SK-N-SH (cell line): ENCODE results near the gene ANKRD39. TPM values are rescaled to one million over a fixed set of nuclear protein-coding genes. Genes with fewer than 3 reads are reported as not detected.
A peak's percentile ranks its signal among the peaks of the same experiment; 100 is the strongest.

Source experiments
- CTCF ChIA-PET: fragments of 300-600, 350-600 bp; formaldehyde crosslinking; extraction: SDS; loops from one replicate; lab custom pipeline; 2021; lab: Yijun Ruan, JAX
- POLR2A ChIA-PET: fragments of 350-600 bp; sonication (Branson Sonifier 250); formaldehyde crosslinking; extraction: SDS; loops from one replicate; lab custom pipeline; 2020; ENCODE audit warnings: antibody characterized with exemption, inconsistent platforms; lab: Yijun Ruan, JAX
- DNase-seq: peaks from one replicate; pipeline ENCODE4 v3.0.0; 2012
- H2AFZ ChIP-seq: fragments of 200-600 bp; sonication (generic); 2 replicates; pipeline ENCODE4 v1.8.1; 2016; ENCODE audit warnings: antibody characterized with exemption, mild to moderate bottlenecking, low read depth
- H3F3A ChIP-seq: fragments of 200-600 bp; sonication (generic); replicated peaks from 2 replicates; pipeline ENCODE3; 2016; ENCODE audit warnings: antibody characterized with exemption, mild to moderate bottlenecking; ENCODE audit not compliant: insufficient read depth
- H3K27ac ChIP-seq, 2 experiments: fragments of 200-500 bp in 1 of 2; fragments of 200-600 bp in 1 of 2; sonication (Bioruptor generic) in 1 of 2; sonication (generic), shearing (Covaris generic) in 1 of 2; 2 replicates each; pipeline versions ENCODE4 v1.5.1 to v1.6.1; 2014 to 2016; ENCODE audit warnings: low read depth in 2 of 2, inconsistent platforms in 1 of 2, low read length in 1 of 2, mild to moderate bottlenecking in 1 of 2, mixed read lengths in 1 of 2
- H3K27me3 ChIP-seq: fragments of 200-600 bp; sonication (generic), shearing (Covaris generic); 2 replicates; pipeline ENCODE4 v1.6.1; 2016; ENCODE audit warnings: mixed run types; ENCODE audit not compliant: insufficient read depth
- H3K36me3 ChIP-seq, 2 experiments: fragments of 200-500 bp in 1 of 2; fragments of 200-600 bp in 1 of 2; sonication (Bioruptor generic) in 1 of 2; sonication (generic) in 1 of 2; replicated peaks in 1 of 2; 2 replicates each; pipeline versions ENCODE3 to v1.5.1; 2014 to 2016; ENCODE audit warnings: low read length in 1 of 2, mild to moderate bottlenecking in 1 of 2; ENCODE audit not compliant: insufficient read depth in 2 of 2, control insufficient read depth in 1 of 2
- H3K4me1 ChIP-seq, 2 experiments: fragments of 200-500 bp in 1 of 2; fragments of 200-600 bp in 1 of 2; sonication (Bioruptor generic) in 1 of 2; sonication (generic), shearing (Covaris generic) in 1 of 2; 2 replicates each; pipeline versions ENCODE4 v1.5.1 to v1.6.1; 2014 to 2016; ENCODE audit warnings: low read depth in 1 of 2, low read length in 1 of 2, mixed run types in 1 of 2; ENCODE audit not compliant: insufficient read depth in 2 of 2, control insufficient read depth in 1 of 2
- H3K4me2 ChIP-seq: fragments of 200-600 bp; sonication (generic), shearing (Covaris generic); 2 replicates; pipeline ENCODE4 v1.6.1; 2017; ENCODE audit warnings: mixed run types
- H3K4me3 ChIP-seq, 2 experiments: fragments of 200-500 bp in 1 of 2; fragments of 200-600 bp in 1 of 2; sonication (Bioruptor generic) in 1 of 2; sonication (generic), shearing (Covaris generic) in 1 of 2; 2 replicates each; pipeline versions ENCODE4 v1.5.1 to v1.8.1; 2014 to 2016; ENCODE audit warnings: low read depth in 2 of 2, inconsistent platforms in 1 of 2, low read length in 1 of 2, mild to moderate bottlenecking in 1 of 2, mixed read lengths in 1 of 2, moderate library complexity in 1 of 2
- H3K79me2 ChIP-seq: fragments of 200-600 bp; sonication (generic); 2 replicates; pipeline ENCODE4 v1.8.1; 2017; ENCODE audit warnings: mild to moderate bottlenecking; ENCODE audit not compliant: insufficient read depth
- H3K9ac ChIP-seq: fragments of 200-600 bp; sonication (generic); 2 replicates; pipeline ENCODE4 v1.6.1; 2017; ENCODE audit warnings: mixed run types
- H3K9me2 ChIP-seq: fragments of 200-600 bp; sonication (generic); 2 replicates; pipeline ENCODE4 v1.6.1; 2017; ENCODE audit warnings: mixed run types
- H3K9me3 ChIP-seq: fragments of 200-600 bp; sonication (generic); 2 replicates; pipeline ENCODE4 v1.6.1; 2017; ENCODE audit warnings: mixed run types, mild to moderate bottlenecking, moderate library complexity
- H4K20me1 ChIP-seq: fragments of 200-600 bp; sonication (generic); 2 replicates; pipeline ENCODE4 v1.6.1; 2017; ENCODE audit warnings: mild to moderate bottlenecking, mixed run types; ENCODE audit not compliant: insufficient read depth
- CHD2 ChIP-seq: fragments of 150-350 bp; IDR thresholded peaks from 2 replicates; pipeline ENCODE4 v1.6.1; 2018; ENCODE audit warnings: low read length; ENCODE audit not compliant: partially characterized antibody
- CTCF ChIP-seq: fragments of 200-600 bp; sonication (generic); IDR thresholded peaks from 2 replicates; pipeline ENCODE4 v1.6.1; 2017; ENCODE audit warnings: antibody characterized with exemption, mild to moderate bottlenecking, moderate library complexity
- EP300 ChIP-seq, 2 experiments: IDR thresholded peaks; 2 replicates each; pipeline versions ENCODE4 v1.4.0 to v1.6.1; 2012; ENCODE audit warnings: borderline replicate concordance in 1 of 2, low read depth in 1 of 2, low read length in 1 of 2
- EZH2phosphoT487 ChIP-seq: fragments of 200-600 bp; sonication (generic); IDR thresholded peaks from 2 replicates; pipeline ENCODE4 v1.6.1; 2017; ENCODE audit warnings: low read depth, mixed run types, mild to moderate bottlenecking, antibody characterized with exemption, moderate library complexity, borderline replicate concordance
- FOSL2 ChIP-seq: IDR thresholded peaks from 2 replicates; pipeline ENCODE4 v1.4.0; 2012; ENCODE audit warnings: low read depth, mild to moderate bottlenecking, moderate library complexity, borderline replicate concordance
- FOXJ3 ChIP-seq: sonication (generic); formaldehyde crosslinking; IDR thresholded peaks from 2 replicates; pipeline ENCODE4 v1.5.1; 2020; ENCODE audit warnings: mild to moderate bottlenecking, missing genetic modification reagents
- FOXM1 ChIP-seq: IDR thresholded peaks from 2 replicates; pipeline ENCODE4 v1.4.0; 2012; ENCODE audit warnings: low read depth, mild to moderate bottlenecking
- GATA2 ChIP-seq: sonication (generic); formaldehyde crosslinking; IDR thresholded peaks from 2 replicates; pipeline ENCODE4 v1.5.0; 2020; ENCODE audit warnings: mild to moderate bottlenecking, missing genetic modification reagents
- MEF2A ChIP-seq: IDR thresholded peaks from 2 replicates; pipeline ENCODE4 v1.4.0; 2012; ENCODE audit warnings: low read depth, borderline replicate concordance
- MXI1 ChIP-seq: IDR thresholded peaks from 2 replicates; pipeline ENCODE4 v1.6.1; 2012; ENCODE audit warnings: mild to moderate bottlenecking, low read depth, low read length, improper control_type of control experiment
- NFIC ChIP-seq: IDR thresholded peaks from 2 replicates; pipeline ENCODE4 v1.4.0; 2012; ENCODE audit warnings: borderline replicate concordance
- RCOR1 ChIP-seq: fragments of 150-350 bp; IDR thresholded peaks from 2 replicates; pipeline ENCODE4 v1.6.1; 2017; ENCODE audit warnings: antibody characterized with exemption, low read length
- RXRA ChIP-seq: IDR thresholded peaks from 2 replicates; pipeline ENCODE4 v1.4.0; 2012; ENCODE audit warnings: low read depth, mild to moderate bottlenecking, borderline replicate concordance
- SIN3A ChIP-seq: IDR thresholded peaks from 2 replicates; pipeline ENCODE4 v1.6.1; 2012; ENCODE audit warnings: low read depth, mild to moderate bottlenecking, low read length, moderate library complexity, borderline replicate concordance
- TAF1 ChIP-seq: IDR thresholded peaks from 2 replicates; pipeline ENCODE4 v1.6.1; 2012; ENCODE audit warnings: low read depth, mild to moderate bottlenecking, low read length, moderate library complexity, borderline replicate concordance
- TEAD4 ChIP-seq: IDR thresholded peaks from 2 replicates; pipeline ENCODE4 v1.4.0; 2012; ENCODE audit warnings: mild to moderate bottlenecking, borderline replicate concordance; ENCODE audit not compliant: insufficient read depth
- YY1 ChIP-seq: IDR thresholded peaks from 2 replicates; pipeline ENCODE4 v1.4.0; 2012; ENCODE audit warnings: low read depth, mild to moderate bottlenecking
- WGBS: methylation state at CpG from one replicate; pipeline ENCODE4 v1.1.6; 2017; ENCODE audit warnings: low lambda C conversion rate; 5-methylcytosine and 5-hydroxymethylcytosine counted together
- polyA plus RNA-seq, 3 experiments: library from polyadenylated mRNA; depleted of rRNA; stranded (reverse); fragments of >200 nt; gene quantifications; 2 replicates each; pipeline ENCODE4 v1.2.3, GENCODE V29; 2012
- TF ChIP-seq, protein P1 (sequence below): IDR thresholded peaks from 2 replicates; pipeline ENCODE4 v1.4.0; 2012; ENCODE audit warnings: low read depth, borderline replicate concordance
- TF ChIP-seq, protein P2 (sequence below): IDR thresholded peaks from 2 replicates; pipeline ENCODE4 v1.4.0; 2012; ENCODE audit warnings: low read depth, borderline replicate concordance
- TF ChIP-seq, protein P3 (sequence below): fragments of 150-350 bp; IDR thresholded peaks from 2 replicates; pipeline ENCODE4 v1.6.1; 2017; ENCODE audit warnings: antibody characterized with exemption, low read length, low read depth, borderline replicate concordance

The ANKRD39 gene
- polyA plus RNA-seq, 1 of the 3 experiments (the other 2 are of a cell fraction) = 11.8 TPM

DNA sequence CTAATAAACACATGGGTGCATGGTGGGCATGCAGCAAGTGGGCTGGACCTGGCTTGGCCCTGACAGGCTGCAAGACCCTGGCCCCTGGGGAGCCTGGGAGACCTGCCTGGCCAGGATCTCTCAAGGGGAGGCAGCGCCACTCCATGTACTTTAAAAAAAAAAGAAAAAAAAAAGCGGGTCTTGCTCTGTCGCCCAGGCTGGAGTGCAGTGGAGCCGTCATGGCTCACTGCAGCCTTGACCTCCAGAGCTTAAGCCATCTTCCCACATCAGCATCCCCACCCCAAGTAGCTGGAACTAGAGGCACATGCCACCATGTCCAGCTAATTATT is 41.6 kb upstream of the ANKRD39 start:
- ChIA-PET POLR2A (no interaction called here), CTCF (interaction anchor here (1.0 to 1.6 kb wide), 3 partner anchors 10 to 41 kb away, joined by 3 to 9 read pairs (median 9); partner anchors contain the start of gene ANKRD39)
- no peaks in the 10 kb centered on the region for H4K20me1 ChIP-seq
- H2AFZ ChIP-seq = no peak overlapping the region
- H3K4me1 ChIP-seq = peaks cover 0 to 16% of the 10 kb centered on the region in 2 experiments; a peak in 1 of 4 replicates
- no peaks in the 10 kb centered on the region for H3K9me3 ChIP-seq
- H3K9me2 ChIP-seq = no peaks in the 10 kb centered on the region
- no peak overlapping the region for H3K4me3 ChIP-seq
- no peak overlapping the region for H3K9ac ChIP-seq
- no peaks in the 10 kb centered on the region for H3K36me3 ChIP-seq
- no peaks in the 10 kb centered on the region for H3K79me2 ChIP-seq
- no peaks in the 10 kb centered on the region for H3K27me3 ChIP-seq
- TF ChIP-seq MEF2A (no peak), EZH2phosphoT487 (no peak), RCOR1 (no peak), GATA2 (CRISPR knock-in tag) (no peak), CTCF (no peak), TEAD4 (no peak), TAF1 (no peak), SIN3A (no peak), NFIC (no peak), MXI1 (no peak), CHD2 (no peak), FOSL2 (no peak), EP300 (IDR thresholded peaks at IDR 0.05; ENCODE audit: borderline replicate concordance in 1 of 2, low read depth in 1 of 2, low read length in 1 of 2) (no peak), FOXJ3 (CRISPR knock-in tag) (no peak), RXRA (no peak), YY1 (no peak), FOXM1 (no peak)
- TF ChIP-seq, protein P1, sequence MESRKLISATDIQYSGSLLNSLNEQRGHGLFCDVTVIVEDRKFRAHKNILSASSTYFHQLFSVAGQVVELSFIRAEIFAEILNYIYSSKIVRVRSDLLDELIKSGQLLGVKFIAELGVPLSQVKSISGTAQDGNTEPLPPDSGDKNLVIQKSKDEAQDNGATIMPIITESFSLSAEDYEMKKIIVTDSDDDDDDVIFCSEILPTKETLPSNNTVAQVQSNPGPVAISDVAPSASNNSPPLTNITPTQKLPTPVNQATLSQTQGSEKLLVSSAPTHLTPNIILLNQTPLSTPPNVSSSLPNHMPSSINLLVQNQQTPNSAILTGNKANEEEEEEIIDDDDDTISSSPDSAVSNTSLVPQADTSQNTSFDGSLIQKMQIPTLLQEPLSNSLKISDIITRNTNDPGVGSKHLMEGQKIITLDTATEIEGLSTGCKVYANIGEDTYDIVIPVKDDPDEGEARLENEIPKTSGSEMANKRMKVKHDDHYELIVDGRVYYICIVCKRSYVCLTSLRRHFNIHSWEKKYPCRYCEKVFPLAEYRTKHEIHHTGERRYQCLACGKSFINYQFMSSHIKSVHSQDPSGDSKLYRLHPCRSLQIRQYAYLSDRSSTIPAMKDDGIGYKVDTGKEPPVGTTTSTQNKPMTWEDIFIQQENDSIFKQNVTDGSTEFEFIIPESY = no peak
- TF ChIP-seq, protein P2, sequence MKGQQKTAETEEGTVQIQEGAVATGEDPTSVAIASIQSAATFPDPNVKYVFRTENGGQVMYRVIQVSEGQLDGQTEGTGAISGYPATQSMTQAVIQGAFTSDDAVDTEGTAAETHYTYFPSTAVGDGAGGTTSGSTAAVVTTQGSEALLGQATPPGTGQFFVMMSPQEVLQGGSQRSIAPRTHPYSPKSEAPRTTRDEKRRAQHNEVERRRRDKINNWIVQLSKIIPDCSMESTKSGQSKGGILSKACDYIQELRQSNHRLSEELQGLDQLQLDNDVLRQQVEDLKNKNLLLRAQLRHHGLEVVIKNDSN = no peak
- TF ChIP-seq, protein P3, sequence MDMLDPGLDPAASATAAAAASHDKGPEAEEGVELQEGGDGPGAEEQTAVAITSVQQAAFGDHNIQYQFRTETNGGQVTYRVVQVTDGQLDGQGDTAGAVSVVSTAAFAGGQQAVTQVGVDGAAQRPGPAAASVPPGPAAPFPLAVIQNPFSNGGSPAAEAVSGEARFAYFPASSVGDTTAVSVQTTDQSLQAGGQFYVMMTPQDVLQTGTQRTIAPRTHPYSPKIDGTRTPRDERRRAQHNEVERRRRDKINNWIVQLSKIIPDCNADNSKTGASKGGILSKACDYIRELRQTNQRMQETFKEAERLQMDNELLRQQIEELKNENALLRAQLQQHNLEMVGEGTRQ = no peak
- 85% methylated on average over 4 of the region's 4 CpGs for WGBS
- no peak overlapping the region for H3K4me2 ChIP-seq
- H3F3A ChIP-seq = no peaks in the 10 kb centered on the region
- no peak overlapping the region for H3K27ac ChIP-seq
- DNase-seq = peak; percentile 19
